CD4-positive, alpha-beta T cell (primary cell): Measurements from ENCODE around the gene SPRED2. TPM values are rescaled to one million over a fixed set of nuclear protein-coding genes. Genes with fewer than 3 reads are reported as not detected.

Experiments
- ATAC-seq: fragments of 200-7000 bp; cut with Tn5 transposase; one replicate; pipeline ENCODE4 v1.10.0; 2022; ENCODE audit warnings: mild to moderate bottlenecking; ENCODE audit not compliant: poor library complexity
- CTCF ChIA-PET: fragments of 350-600 bp; sonication (Branson Sonifier 250); formaldehyde crosslinking; loops from one replicate; lab custom pipeline; 2021; ENCODE audit warnings: antibody characterized with exemption, inconsistent platforms; lab: Charles Lee
- POLR2A ChIA-PET: fragments of 350-600 bp; sonication (Branson Sonifier 250); formaldehyde crosslinking; loops from one replicate; lab custom pipeline; 2021; ENCODE audit warnings: antibody characterized with exemption, inconsistent platforms; lab: Charles Lee
- DNase-seq, 14 experiments: peaks; one replicate each; pipeline ENCODE4 v3.0.0-alpha.2; 2013 to 2020; ENCODE audit warnings: mixed read lengths in 2 of 14
- H3K27ac ChIP-seq, 2 donors: one replicate each; pipeline versions ENCODE4 v1.5.1 to v1.7.0; 2013; ENCODE audit warnings: low read length in 2 of 2, low read depth in 1 of 2, mild to moderate bottlenecking in 1 of 2
- H3K27me3 ChIP-seq, 2 experiments: 1 replicate in 1 of 2; 2 replicates in 1 of 2; pipeline versions ENCODE4 v1.6.1 to v1.7.0; 2013; ENCODE audit warnings: low read length in 2 of 2, control low read depth in 1 of 2, mild to moderate bottlenecking in 1 of 2, moderate library complexity in 1 of 2; ENCODE audit not compliant: insufficient read depth in 2 of 2, control insufficient read depth in 1 of 2
- H3K36me3 ChIP-seq: one replicate; pipeline ENCODE4 v1.6.1; 2013; ENCODE audit warnings: low read length, control low read depth; ENCODE audit not compliant: insufficient read depth
- H3K4me1 ChIP-seq: one replicate; pipeline ENCODE4 v1.6.1; 2013; ENCODE audit warnings: low read length, control low read depth; ENCODE audit not compliant: insufficient read depth
- H3K4me3 ChIP-seq: one replicate; pipeline ENCODE4 v1.5.1; 2013; ENCODE audit warnings: mild to moderate bottlenecking, low read length, moderate library complexity
- H3K9me3 ChIP-seq, 2 experiments: 1 replicate in 1 of 2; 2 replicates in 1 of 2; pipeline versions ENCODE4 v1.6.1 to v1.7.0; 2013; ENCODE audit warnings: low read length in 2 of 2, mild to moderate bottlenecking in 2 of 2, control low read depth in 1 of 2, moderate library complexity in 1 of 2; ENCODE audit not compliant: control insufficient read depth in 1 of 2, insufficient read depth in 1 of 2
- H3K27ac Mint-ChIP-seq: one replicate; pipeline ENCODE4 v1.8.0; 2020; ENCODE audit warnings: mixed read lengths
- H3K27me3 Mint-ChIP-seq: one replicate; pipeline ENCODE4 v1.8.0; 2021; ENCODE audit warnings: mixed read lengths
- H3K36me3 Mint-ChIP-seq: one replicate; pipeline ENCODE4 v1.8.0; 2021; ENCODE audit warnings: low read depth, mixed read lengths
- H3K4me1 Mint-ChIP-seq: one replicate; pipeline ENCODE4 v1.8.0; 2021; ENCODE audit warnings: low read depth, mixed read lengths
- H3K4me3 Mint-ChIP-seq: one replicate; pipeline ENCODE4 v1.8.0; 2020; ENCODE audit warnings: mild to moderate bottlenecking, mixed read lengths
- H3K9me3 Mint-ChIP-seq: one replicate; pipeline ENCODE4 v1.8.0; 2020; ENCODE audit warnings: mixed read lengths
- intact Hi-C, 2 experiments: fragments of 100-400 bp; cut with DNase I in 1 of 2; cut with micrococcal nuclease in 1 of 2; formaldehyde crosslinking; loops; one replicate each; pipeline versions ENCODE4 v1.15.1 to v1.9.0; 2023 to 2025; cut with DNase I, micrococcal nuclease
- total RNA-seq, 174 experiments: library from RNA in 2 of 174; stranded (reverse) in 2 of 174; gene quantifications; one replicate each; pipeline ENCODE4 v1.2.3 and lab custom pipeline; 2021 to 2026
- TF ChIP-seq, protein P1 (sequence below): fragments of 200-600 bp; IDR thresholded peaks from one replicate; pipeline ENCODE4 v1.8.0; 2022; ENCODE audit warnings: antibody characterized with exemption, mild to moderate bottlenecking

SPRED2 gene
- total RNA-seq, 2 experiments from 2014 or later, result 2.5 to 2.8 TPM

DNA sequence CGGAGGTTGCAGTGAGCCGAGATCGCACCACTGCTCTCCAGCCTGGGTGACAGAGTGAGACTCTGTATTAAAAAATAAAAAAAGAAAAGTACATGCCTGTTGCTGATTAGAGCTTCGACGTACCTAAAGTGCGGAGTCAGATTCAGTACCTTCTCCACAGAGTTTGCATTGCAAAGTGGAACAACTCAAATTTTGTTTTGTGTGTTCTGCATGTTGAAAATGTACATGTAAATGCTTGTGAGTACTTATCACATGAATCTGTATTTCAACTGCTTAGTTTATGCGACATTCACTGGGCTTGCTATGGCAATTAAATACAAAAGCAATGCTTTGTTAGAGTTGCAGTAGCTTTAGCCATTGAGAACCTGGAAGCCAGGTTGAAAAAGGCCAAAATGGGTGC, 168.4 kb downstream of the SPRED2 start:
- Mint-ChIP-seq H3K9me3 (no peaks in the 10 kb centered on the region), H3K36me3 (peaks cover 79% of the 10 kb centered on the region), H3K27me3 (no peaks in the 10 kb centered on the region)

DNA sequence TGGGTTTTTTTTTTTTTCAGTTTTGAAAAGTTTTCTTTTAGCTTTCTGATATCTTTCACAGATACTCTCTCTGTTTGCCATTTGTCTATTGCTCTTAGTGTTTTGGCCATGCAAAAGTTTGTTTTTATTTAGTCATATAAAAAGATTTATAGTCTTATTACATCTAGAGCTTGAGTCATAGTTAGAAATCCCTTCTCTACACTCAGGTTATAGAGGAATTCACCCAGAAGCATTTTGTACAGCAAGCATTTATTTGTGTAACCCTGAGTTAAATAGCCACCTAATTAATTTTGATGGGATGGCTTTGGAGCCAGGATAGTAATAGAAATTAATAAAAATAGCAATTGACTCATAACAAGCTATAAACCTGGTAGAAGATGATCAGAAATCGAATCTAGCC, 169.1 kb downstream of the SPRED2 start:
- H3K27ac Mint-ChIP-seq, result no peak overlapping the region
- intact Hi-C loops, result no loop called here
- CTCF ChIA-PET, result interaction anchor here (0.5 to 0.6 kb wide), 2 partner anchors 38 to 612 kb away, joined by 3 read pairs; no protein-coding TSS in a partner anchor
- ATAC-seq, result no peak
- H3K9me3 Mint-ChIP-seq, result no peaks in the 10 kb centered on the region
- peaks cover 14% of the 10 kb centered on the region for H3K4me1 Mint-ChIP-seq
- POLR2A ChIA-PET, result interaction anchor here (0.6 to 1.2 kb wide), 3 partner anchors 12 to 35 kb away, joined by 3 to 6 read pairs (median 3); no protein-coding TSS in a partner anchor
- H3K36me3 Mint-ChIP-seq, result peaks cover 79% of the 10 kb centered on the region
- no peak for DNase-seq
- Histone ChIP-seq H3K4me1 (no peaks in the 10 kb centered on the region), H3K27ac (no peak overlapping the region), H3K36me3 (peaks cover 82% of the 10 kb centered on the region), H3K27me3 (no peaks in the 10 kb centered on the region), H3K9me3 (no peaks in the 10 kb centered on the region), H3K4me3 (no peak overlapping the region)
- H3K27me3 Mint-ChIP-seq, result no peaks in the 10 kb centered on the region
- TF ChIP-seq, protein P1, sequence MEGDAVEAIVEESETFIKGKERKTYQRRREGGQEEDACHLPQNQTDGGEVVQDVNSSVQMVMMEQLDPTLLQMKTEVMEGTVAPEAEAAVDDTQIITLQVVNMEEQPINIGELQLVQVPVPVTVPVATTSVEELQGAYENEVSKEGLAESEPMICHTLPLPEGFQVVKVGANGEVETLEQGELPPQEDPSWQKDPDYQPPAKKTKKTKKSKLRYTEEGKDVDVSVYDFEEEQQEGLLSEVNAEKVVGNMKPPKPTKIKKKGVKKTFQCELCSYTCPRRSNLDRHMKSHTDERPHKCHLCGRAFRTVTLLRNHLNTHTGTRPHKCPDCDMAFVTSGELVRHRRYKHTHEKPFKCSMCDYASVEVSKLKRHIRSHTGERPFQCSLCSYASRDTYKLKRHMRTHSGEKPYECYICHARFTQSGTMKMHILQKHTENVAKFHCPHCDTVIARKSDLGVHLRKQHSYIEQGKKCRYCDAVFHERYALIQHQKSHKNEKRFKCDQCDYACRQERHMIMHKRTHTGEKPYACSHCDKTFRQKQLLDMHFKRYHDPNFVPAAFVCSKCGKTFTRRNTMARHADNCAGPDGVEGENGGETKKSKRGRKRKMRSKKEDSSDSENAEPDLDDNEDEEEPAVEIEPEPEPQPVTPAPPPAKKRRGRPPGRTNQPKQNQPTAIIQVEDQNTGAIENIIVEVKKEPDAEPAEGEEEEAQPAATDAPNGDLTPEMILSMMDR, result no peak
- H3K4me3 Mint-ChIP-seq, result no peak overlapping the region

More for the DNA sequence above, 168.4 kb downstream of the SPRED2 start:
- H3K4me3 Mint-ChIP-seq, result no peak overlapping the region
- intact Hi-C loops, result loop anchor here (2.0 kb wide), 3 partner anchors 123 to 291 kb away; no protein-coding TSS in a partner anchor
- no peak overlapping the region for H3K27ac Mint-ChIP-seq
- CTCF ChIA-PET, result interaction anchor here (0.7 kb wide), 1 partner anchor 23 kb away, joined by 3 read pairs; no protein-coding TSS in a partner anchor
- H3K4me1 Mint-ChIP-seq, result peaks cover 7% of the 10 kb centered on the region
- no peaks in the 10 kb centered on the region for H3K27me3 ChIP-seq
- TF ChIP-seq, protein P1, result no peak
- peaks cover 82% of the 10 kb centered on the region for H3K36me3 ChIP-seq
- no peaks in the 10 kb centered on the region for H3K4me1 ChIP-seq
- ATAC-seq, result no peak
- POLR2A ChIA-PET, result interaction anchor here (1.2 kb wide), 2 partner anchors 11 to 13 kb away, joined by 3 to 6 read pairs; no protein-coding TSS in a partner anchor
- no peak overlapping the region for H3K27ac ChIP-seq
- H3K9me3 ChIP-seq, result no peaks in the 10 kb centered on the region
- no peak overlapping the region for H3K4me3 ChIP-seq
- no peak for DNase-seq

DNA sequence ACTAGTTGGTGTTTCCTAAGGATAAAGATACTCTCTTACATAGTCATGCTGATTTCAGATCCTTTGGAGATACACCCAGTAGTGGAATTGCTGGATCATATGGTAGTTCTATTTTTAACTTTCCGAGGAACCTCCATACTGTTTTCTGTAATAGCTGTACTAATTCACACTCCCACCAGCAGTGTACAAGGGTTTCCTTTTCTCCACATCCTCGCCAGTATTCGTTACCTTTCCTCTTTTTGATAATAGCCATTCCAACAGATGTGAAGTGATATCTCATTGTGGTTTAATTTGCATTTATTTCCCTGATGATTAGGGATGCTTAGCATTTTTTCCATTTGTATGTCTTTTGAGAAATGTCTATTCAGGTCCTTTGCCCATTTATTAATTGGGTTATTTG, 170.7 kb downstream of the SPRED2 start:
- Mint-ChIP-seq H3K4me1 (peaks cover 28% of the 10 kb centered on the region), H3K27me3 (no peaks in the 10 kb centered on the region), H3K9me3 (no peaks in the 10 kb centered on the region), H3K4me3 (no peak overlapping the region), H3K36me3 (peaks cover 78% of the 10 kb centered on the region), H3K27ac (peak overlapping the region; percentile 4)
- Histone ChIP-seq H3K9me3 (no peaks in the 10 kb centered on the region), H3K4me3 (no peak overlapping the region), H3K36me3 (peaks cover 73% of the 10 kb centered on the region), H3K4me1 (no peaks in the 10 kb centered on the region), H3K27me3 (no peaks in the 10 kb centered on the region), H3K27ac (no peak overlapping the region)
- TF ChIP-seq, protein P1, result no peak
- POLR2A ChIA-PET, result no interaction called here
- DNase-seq (no peak), ATAC-seq (no peak)
- CTCF ChIA-PET, result interaction anchor here (0.6 kb wide), 1 partner anchor 203 kb away, joined by 6 read pairs; no protein-coding TSS in a partner anchor
- intact Hi-C loops, result no loop called here

Other genes with a start within 250 kb of the SPRED2 start
- 100 to 1,000 TPM; 128 to 130 TPM for gene ACTR2, start 204.8 kb downstream of the SPRED2 start, total RNA-seq